Measurements from ENCODE around the gene PDZK1. TPM values are rescaled to one million over a fixed set of nuclear protein-coding genes. Genes with fewer than 3 reads are reported as not detected.

PDZK1 gene
- total and polyA plus RNA-seq, 2 of the 8 experiments (the other 6 are each of a cell fraction or from before 2014, with no cell fraction given) = 0.17 TPM; not detected in 1

GRCh38 chr1:145747398-145748247 lies 40.5 kb upstream of the PDZK1 start (continued):
- TF ChIP-seq, protein P1, sequence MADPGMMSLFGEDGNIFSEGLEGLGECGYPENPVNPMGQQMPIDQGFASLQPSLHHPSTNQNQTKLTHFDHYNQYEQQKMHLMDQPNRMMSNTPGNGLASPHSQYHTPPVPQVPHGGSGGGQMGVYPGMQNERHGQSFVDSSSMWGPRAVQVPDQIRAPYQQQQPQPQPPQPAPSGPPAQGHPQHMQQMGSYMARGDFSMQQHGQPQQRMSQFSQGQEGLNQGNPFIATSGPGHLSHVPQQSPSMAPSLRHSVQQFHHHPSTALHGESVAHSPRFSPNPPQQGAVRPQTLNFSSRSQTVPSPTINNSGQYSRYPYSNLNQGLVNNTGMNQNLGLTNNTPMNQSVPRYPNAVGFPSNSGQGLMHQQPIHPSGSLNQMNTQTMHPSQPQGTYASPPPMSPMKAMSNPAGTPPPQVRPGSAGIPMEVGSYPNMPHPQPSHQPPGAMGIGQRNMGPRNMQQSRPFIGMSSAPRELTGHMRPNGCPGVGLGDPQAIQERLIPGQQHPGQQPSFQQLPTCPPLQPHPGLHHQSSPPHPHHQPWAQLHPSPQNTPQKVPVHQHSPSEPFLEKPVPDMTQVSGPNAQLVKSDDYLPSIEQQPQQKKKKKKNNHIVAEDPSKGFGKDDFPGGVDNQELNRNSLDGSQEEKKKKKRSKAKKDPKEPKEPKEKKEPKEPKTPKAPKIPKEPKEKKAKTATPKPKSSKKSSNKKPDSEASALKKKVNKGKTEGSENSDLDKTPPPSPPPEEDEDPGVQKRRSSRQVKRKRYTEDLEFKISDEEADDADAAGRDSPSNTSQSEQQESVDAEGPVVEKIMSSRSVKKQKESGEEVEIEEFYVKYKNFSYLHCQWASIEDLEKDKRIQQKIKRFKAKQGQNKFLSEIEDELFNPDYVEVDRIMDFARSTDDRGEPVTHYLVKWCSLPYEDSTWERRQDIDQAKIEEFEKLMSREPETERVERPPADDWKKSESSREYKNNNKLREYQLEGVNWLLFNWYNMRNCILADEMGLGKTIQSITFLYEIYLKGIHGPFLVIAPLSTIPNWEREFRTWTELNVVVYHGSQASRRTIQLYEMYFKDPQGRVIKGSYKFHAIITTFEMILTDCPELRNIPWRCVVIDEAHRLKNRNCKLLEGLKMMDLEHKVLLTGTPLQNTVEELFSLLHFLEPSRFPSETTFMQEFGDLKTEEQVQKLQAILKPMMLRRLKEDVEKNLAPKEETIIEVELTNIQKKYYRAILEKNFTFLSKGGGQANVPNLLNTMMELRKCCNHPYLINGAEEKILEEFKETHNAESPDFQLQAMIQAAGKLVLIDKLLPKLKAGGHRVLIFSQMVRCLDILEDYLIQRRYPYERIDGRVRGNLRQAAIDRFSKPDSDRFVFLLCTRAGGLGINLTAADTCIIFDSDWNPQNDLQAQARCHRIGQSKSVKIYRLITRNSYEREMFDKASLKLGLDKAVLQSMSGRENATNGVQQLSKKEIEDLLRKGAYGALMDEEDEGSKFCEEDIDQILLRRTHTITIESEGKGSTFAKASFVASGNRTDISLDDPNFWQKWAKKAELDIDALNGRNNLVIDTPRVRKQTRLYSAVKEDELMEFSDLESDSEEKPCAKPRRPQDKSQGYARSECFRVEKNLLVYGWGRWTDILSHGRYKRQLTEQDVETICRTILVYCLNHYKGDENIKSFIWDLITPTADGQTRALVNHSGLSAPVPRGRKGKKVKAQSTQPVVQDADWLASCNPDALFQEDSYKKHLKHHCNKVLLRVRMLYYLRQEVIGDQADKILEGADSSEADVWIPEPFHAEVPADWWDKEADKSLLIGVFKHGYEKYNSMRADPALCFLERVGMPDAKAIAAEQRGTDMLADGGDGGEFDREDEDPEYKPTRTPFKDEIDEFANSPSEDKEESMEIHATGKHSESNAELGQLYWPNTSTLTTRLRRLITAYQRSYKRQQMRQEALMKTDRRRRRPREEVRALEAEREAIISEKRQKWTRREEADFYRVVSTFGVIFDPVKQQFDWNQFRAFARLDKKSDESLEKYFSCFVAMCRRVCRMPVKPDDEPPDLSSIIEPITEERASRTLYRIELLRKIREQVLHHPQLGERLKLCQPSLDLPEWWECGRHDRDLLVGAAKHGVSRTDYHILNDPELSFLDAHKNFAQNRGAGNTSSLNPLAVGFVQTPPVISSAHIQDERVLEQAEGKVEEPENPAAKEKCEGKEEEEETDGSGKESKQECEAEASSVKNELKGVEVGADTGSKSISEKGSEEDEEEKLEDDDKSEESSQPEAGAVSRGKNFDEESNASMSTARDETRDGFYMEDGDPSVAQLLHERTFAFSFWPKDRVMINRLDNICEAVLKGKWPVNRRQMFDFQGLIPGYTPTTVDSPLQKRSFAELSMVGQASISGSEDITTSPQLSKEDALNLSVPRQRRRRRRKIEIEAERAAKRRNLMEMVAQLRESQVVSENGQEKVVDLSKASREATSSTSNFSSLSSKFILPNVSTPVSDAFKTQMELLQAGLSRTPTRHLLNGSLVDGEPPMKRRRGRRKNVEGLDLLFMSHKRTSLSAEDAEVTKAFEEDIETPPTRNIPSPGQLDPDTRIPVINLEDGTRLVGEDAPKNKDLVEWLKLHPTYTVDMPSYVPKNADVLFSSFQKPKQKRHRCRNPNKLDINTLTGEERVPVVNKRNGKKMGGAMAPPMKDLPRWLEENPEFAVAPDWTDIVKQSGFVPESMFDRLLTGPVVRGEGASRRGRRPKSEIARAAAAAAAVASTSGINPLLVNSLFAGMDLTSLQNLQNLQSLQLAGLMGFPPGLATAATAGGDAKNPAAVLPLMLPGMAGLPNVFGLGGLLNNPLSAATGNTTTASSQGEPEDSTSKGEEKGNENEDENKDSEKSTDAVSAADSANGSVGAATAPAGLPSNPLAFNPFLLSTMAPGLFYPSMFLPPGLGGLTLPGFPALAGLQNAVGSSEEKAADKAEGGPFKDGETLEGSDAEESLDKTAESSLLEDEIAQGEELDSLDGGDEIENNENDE (IDR thresholded peaks at IDR 0.05; ENCODE audit: insufficient replicate concordance, low read length) = no peak
- no peak for TF ChIP-seq RNF2 (IDR thresholded peaks at IDR 0.05; ENCODE audit: borderline replicate concordance, low read depth, low read length, missing control alignments, poor library complexity, severe bottlenecking)
- no peak for TF ChIP-seq EGR1 (IDR thresholded peaks at IDR 0.05; ENCODE audit: borderline replicate concordance, low read depth, low read length)
- no peak for TF ChIP-seq ASH2L (IDR thresholded peaks at IDR 0.05; ENCODE audit: low read length)
- no peak for TF ChIP-seq SP2 (IDR thresholded peaks at IDR 0.05; ENCODE audit: low read length)
- TF ChIP-seq CHD2 (IDR thresholded peaks at IDR 0.05; ENCODE audit: low read length) = no peak
- no peak for TF ChIP-seq RFX5 (IDR thresholded peaks at IDR 0.05; ENCODE audit: borderline replicate concordance, low read depth, low read length)
- no peak for TF ChIP-seq HDAC6 (IDR thresholded peaks at IDR 0.05; ENCODE audit: low read depth, low read length)
- TF ChIP-seq JUN (IDR thresholded peaks at IDR 0.05; ENCODE audit: low read depth, low read length) = no peak
- TF ChIP-seq CEBPB (IDR thresholded peaks at IDR 0.05; ENCODE audit: low read depth, low read length) = no peak
